ENCODE results near the gene PREP.

- TF ChIP-seq, protein P1, sequence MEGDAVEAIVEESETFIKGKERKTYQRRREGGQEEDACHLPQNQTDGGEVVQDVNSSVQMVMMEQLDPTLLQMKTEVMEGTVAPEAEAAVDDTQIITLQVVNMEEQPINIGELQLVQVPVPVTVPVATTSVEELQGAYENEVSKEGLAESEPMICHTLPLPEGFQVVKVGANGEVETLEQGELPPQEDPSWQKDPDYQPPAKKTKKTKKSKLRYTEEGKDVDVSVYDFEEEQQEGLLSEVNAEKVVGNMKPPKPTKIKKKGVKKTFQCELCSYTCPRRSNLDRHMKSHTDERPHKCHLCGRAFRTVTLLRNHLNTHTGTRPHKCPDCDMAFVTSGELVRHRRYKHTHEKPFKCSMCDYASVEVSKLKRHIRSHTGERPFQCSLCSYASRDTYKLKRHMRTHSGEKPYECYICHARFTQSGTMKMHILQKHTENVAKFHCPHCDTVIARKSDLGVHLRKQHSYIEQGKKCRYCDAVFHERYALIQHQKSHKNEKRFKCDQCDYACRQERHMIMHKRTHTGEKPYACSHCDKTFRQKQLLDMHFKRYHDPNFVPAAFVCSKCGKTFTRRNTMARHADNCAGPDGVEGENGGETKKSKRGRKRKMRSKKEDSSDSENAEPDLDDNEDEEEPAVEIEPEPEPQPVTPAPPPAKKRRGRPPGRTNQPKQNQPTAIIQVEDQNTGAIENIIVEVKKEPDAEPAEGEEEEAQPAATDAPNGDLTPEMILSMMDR (conservative IDR thresholded peaks at IDR 0.05), result no peak
- no peak for TF ChIP-seq EZH2 (IDR thresholded peaks at IDR 0.05; ENCODE audit: low read depth)
These were observed 133.5 kb downstream of the PREP start for GRCh38 chr6:105269390-105269789.

Measured in PC-9 (cell line).